ENCODE measurements around the gene HCK.

The HCK gene

DNA sequence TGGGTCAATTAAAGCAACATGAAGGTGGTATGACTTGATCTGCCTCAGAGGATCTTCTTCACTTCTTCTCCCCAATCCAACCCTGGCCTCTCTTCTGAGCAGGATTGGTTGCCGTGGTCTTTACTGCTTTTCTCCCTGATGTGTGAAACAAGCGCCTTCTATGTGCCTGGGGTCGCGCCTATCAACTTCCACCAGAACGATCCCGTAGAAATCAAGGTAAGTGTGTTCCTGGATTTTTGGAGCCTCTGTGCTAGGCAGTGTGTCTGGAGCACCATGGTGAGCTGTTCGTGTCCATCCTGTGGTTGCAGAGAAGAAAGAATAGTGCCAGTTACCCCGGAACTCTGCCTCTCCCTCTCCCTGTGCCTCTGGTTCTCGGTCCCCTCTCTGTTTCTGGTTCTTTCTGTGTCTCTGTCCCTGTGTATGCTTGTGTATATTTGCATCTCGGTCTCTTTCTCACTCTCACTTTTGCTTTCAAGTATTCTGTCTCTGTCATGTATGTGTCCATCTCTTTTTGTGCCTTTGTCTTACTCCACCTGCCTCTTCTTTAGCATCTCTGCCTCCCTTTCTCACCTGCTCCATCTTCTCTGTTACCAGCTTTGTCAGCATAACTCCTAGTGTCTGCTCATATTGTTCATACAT lies 81.0 kb downstream of the HCK start:
- DNase-seq: no peak

DNA sequence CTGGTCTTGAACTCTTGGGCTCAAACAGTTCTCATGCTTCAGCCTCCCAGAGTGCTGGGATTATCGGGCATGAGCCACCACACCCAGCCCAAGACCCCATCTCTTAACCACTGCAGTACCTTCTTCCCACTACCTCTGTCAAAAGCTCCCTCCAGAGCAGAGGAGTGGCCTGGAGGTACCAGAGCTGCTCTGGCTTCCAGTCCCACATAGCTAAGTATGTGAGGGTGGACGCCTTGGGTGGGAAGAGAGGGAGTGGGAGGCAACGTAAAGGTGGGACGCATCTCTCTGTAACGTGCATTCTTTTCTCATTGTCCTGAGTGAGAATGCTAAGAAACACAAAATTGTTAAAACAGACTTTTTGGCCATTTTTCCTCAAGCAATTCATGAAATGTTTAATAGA lies 82.0 kb downstream of the HCK start:
- DNase-seq: no peak

- no peak for DNase-seq
Measured at GRCh38 chr20:32135983-32136515, 84.0 kb downstream of the HCK start.

- DNase-seq: no peak
Measured at GRCh38 chr20:32138921-32139320, 86.9 kb downstream of the HCK start.

- DNase-seq: no peak
Measured at GRCh38 chr20:32139947-32140346, 87.9 kb downstream of the HCK start.

DNA sequence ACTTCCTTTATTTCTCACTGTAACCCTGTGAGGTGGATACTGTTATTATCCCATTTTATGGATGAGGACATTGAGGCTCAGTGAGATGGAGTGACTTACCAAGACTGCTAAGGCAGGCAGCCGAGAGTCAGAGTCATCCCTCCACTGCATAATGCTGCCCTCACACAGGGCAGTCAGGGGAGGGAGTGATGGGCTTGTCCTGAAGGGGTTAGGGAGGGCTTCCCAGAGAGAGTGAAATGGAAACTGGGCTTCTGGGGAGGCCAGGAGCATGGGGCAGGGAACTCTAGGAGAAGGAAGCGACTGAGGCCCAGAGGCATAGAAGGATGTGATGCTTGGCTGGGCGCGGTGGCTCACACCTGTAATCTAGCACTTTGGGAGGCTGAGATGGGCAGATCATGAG lies 88.6 kb downstream of the HCK start:
- DNase-seq: no peak

GRCh38 chr20:32141465-32141980 lies 89.5 kb downstream of the HCK start:
- no peak for DNase-seq

DNA sequence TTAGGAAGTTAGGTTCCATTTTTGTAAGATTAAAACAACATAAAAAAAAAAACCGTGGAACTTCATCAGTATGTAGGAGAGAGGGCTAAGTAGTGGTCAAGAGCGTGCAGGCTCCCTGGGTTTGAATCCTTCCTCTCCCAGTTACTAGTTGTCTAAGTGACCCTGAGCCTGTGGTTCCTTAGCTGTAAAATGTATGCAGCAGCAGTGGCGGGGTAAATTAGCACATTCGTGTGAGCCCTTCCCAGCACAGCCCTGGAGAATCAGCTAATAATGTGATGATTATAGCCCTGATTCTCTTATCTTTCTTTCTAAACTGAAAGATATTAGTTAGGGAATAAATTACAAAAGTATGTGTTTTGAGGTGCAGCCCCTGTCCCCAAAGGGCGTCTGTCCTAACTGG lies 90.0 kb downstream of the HCK start:
- no peak for DNase-seq

DNA sequence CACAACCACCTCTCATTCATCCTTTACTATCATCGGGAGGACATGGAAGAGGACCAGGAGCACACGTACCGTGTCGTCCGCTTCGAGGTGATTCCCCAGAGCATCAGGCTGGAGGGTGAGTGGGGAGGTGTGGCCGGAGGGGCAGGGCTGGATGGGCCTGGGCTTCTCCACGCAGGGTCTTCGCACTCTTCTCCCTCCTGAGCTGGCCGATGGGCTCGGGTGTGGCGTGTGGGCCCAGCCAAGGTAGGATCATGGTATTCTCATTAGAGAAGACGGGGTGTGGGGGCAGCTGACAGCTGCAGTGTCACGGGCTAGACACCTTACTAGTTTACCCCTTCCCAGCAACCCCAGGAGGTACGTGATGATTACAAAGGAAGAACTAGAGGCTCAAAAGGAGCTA lies 90.9 kb downstream of the HCK start:
- DNase-seq: no peak

DNA sequence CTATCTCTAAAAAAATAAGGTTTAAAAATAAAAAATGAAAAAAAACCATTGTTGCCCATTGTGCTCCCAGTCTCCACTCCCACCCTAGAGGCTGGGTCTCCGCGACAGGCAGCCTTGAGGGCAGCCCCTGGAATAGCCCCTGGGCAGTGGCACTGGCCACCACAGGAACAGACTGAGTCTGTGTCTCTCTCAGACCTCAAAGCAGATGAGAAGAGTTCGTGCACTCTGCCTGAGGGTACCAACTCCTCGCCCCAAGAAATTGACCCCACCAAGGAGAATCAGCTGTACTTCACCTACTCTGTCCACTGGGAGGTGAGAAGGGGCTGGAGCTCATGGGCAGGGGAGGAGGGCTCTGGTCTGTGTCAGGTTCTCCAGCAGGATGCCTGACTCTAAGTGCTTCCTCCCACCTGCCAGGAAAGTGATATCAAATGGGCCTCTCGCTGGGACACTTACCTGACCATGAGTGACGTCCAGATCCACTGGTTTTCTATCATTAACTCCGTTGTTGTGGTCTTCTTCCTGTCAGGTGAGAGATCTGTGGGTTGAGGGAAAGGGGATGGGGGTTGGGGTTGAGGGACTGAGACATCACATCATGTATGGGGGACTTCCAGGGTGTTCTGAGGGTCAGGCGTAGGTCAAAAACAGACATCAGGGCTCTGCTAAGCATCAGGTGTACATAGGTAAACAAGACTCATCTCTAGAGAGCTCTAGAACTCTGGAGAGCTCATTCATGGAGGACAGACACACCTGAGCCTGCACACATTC lies 93.0 kb downstream of the HCK start:
- no peak for DNase-seq

GRCh38 chr20:32149566-32150170 lies 97.6 kb downstream of the HCK start:
- DNase-seq: no peak

DNA sequence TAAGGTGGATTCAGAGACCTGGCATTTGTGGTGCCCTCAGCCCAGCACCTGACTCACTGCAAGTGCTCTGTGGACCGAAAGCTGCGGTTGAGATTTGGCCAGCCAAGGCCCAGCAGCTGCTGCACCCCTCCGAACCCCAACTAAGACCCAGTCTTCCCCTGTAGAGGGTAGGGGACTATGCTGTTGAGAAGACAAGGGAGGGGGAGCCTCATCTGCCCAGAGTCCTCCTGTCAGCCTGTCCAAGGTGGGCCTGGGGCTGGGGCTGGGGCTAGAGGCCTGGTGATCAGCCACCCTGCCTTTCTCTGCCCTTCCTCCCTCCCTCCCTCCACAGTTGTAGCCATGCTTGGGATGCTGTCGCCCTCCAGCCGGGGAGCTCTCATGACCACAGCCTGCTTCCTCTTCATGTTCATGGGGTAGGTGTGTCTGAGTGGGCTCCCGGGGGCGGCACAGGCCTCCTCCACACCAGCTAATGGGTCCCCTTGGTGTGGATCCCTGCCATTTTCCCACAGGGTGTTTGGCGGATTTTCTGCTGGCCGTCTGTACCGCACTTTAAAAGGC lies 98.3 kb downstream of the HCK start:
- DNase-seq: no peak
